Colonic mucosa (tissue), 4 donors: ENCODE data around the gene KCNB1. TPM values are rescaled to one million over a fixed set of nuclear protein-coding genes. Genes with fewer than 3 reads are reported as not detected.

ENCODE experiments used
- DNase-seq: peaks from one replicate; pipeline ENCODE4 v3.0.0-alpha.2; 2020
- H3K27ac ChIP-seq: fragments of 200-600 bp; one replicate; pipeline ENCODE4 v1.8.0; 2021
- H3K27me3 ChIP-seq: fragments of 200-600 bp; one replicate; pipeline ENCODE4 v1.8.0; 2021
- H3K36me3 ChIP-seq: fragments of 200-600 bp; one replicate; pipeline ENCODE4 v1.8.0; 2021
- H3K4me1 ChIP-seq: fragments of 200-600 bp; one replicate; pipeline ENCODE4 v1.8.0; 2021; ENCODE audit warnings: mild to moderate bottlenecking
- H3K4me3 ChIP-seq: fragments of 200-600 bp; one replicate; pipeline ENCODE4 v1.8.0; 2021
- H3K9ac ChIP-seq, 2 donors: one replicate each; pipeline ENCODE4 v1.7.0; 2013; ENCODE audit warnings: control low read depth in 2 of 2, low read depth in 2 of 2, low read length in 2 of 2
- H3K9me3 ChIP-seq: fragments of 200-600 bp; one replicate; pipeline ENCODE4 v1.8.0; 2021
- CTCF ChIP-seq: fragments of 200-600 bp; IDR thresholded peaks from one replicate; pipeline ENCODE4 v1.8.0; 2022; ENCODE audit warnings: antibody characterized with exemption, mild to moderate bottlenecking
- intact Hi-C: fragments of 100-400 bp; cut with DNase I; formaldehyde crosslinking; loops from one replicate; pipeline ENCODE4 v1.14.1; 2022
- total RNA-seq, 2 donors: library from RNA; stranded (reverse); fragmentation: NEBNext Ultra II Directional in 1 of 2; extraction: Animal tissue kit (Norgen Biotek cat#: 25700) in 1 of 2; gene quantifications; one replicate each; pipeline ENCODE4 v1.2.1, GENCODE V29; 2021
- donor health status: healthy.
- donor health status: DM: no; HTN: no; CAD: no.
- donor health status: DM: no; HTN: no; CAD: no.

Gene KCNB1
- total RNA-seq, 2 donors from 2014 or later, result 0.37 to 1.9 TPM

- Histone ChIP-seq H3K27me3 (no peaks in the 10 kb centered on the region), H3K9ac (no peak overlapping the region), H3K36me3 (no peaks in the 10 kb centered on the region), H3K9me3 (no peaks in the 10 kb centered on the region), H3K4me1 (no peaks in the 10 kb centered on the region), H3K27ac (no peak overlapping the region), H3K4me3 (no peak overlapping the region)
- no peak for TF ChIP-seq CTCF
- intact Hi-C loops, result no loop called here
- DNase-seq, result no peak
Observed at GRCh38 chr20:49521356-49521755, 38.9 kb upstream of the KCNB1 start.

GRCh38 chr20:49519777-49520359, 37.4 kb upstream of the KCNB1 start:
- intact Hi-C loops, result no loop called here
- H3K9ac ChIP-seq, result no peak overlapping the region
- DNase-seq, result no peak
- no peak for TF ChIP-seq CTCF
- H3K4me1 ChIP-seq, result no peaks in the 10 kb centered on the region
- H3K27ac ChIP-seq, result no peak overlapping the region
- H3K9me3 ChIP-seq, result no peaks in the 10 kb centered on the region
- no peaks in the 10 kb centered on the region for H3K36me3 ChIP-seq
- no peaks in the 10 kb centered on the region for H3K27me3 ChIP-seq
- H3K4me3 ChIP-seq, result no peak overlapping the region

- intact Hi-C loops, result no loop called here
- no peaks in the 10 kb centered on the region for H3K4me1 ChIP-seq
- H3K4me3 ChIP-seq, result no peak overlapping the region
- no peaks in the 10 kb centered on the region for H3K36me3 ChIP-seq
- no peaks in the 10 kb centered on the region for H3K9me3 ChIP-seq
- H3K9ac ChIP-seq, result no peak overlapping the region
- H3K27ac ChIP-seq, result no peak overlapping the region
- no peaks in the 10 kb centered on the region for H3K27me3 ChIP-seq
- no peak for DNase-seq
- TF ChIP-seq CTCF, result no peak
Observed at GRCh38 chr20:49519212-49519712, 36.8 kb upstream of the KCNB1 start.

- intact Hi-C loops, result no loop called here
- Histone ChIP-seq H3K4me1 (no peaks in the 10 kb centered on the region), H3K27ac (no peak overlapping the region), H3K9me3 (no peaks in the 10 kb centered on the region), H3K4me3 (no peak overlapping the region), H3K9ac (no peak overlapping the region), H3K36me3 (no peaks in the 10 kb centered on the region), H3K27me3 (no peaks in the 10 kb centered on the region)
- TF ChIP-seq CTCF, result no peak
- no peak for DNase-seq
Observed at GRCh38 chr20:49518576-49518975, 36.1 kb upstream of the KCNB1 start.

- Histone ChIP-seq H3K9ac (no peak overlapping the region), H3K9me3 (no peaks in the 10 kb centered on the region), H3K27ac (no peak overlapping the region), H3K4me1 (no peaks in the 10 kb centered on the region), H3K4me3 (no peak overlapping the region), H3K27me3 (no peaks in the 10 kb centered on the region), H3K36me3 (no peaks in the 10 kb centered on the region)
- no peak for DNase-seq
- intact Hi-C loops, result no loop called here
- no peak for TF ChIP-seq CTCF
Observed at GRCh38 chr20:49517805-49518100, 35.3 kb upstream of the KCNB1 start.
